ES-I3 (cell line): ENCODE data around the gene CYB5R4.
"Not testable (repeated sequence)": the region's sequence is repeated elsewhere in the genome, so short reads cannot be mapped to it uniquely, and the experiment has no call there.

Experiments used
- H3K36me3 ChIP-seq: 2 replicates; pipeline ENCODE4 v1.6.1; 2013; ENCODE audit warnings: mild to moderate bottlenecking, low read length, control low read depth, moderate library complexity; ENCODE audit not compliant: insufficient read depth
- H3K4me1 ChIP-seq: 2 replicates; pipeline ENCODE4 v1.6.1; 2013; ENCODE audit warnings: mild to moderate bottlenecking, control low read depth, low read length; ENCODE audit not compliant: insufficient read depth
- H3K9ac ChIP-seq: 2 replicates; pipeline ENCODE4 v1.6.1; 2013; ENCODE audit warnings: low read depth, mild to moderate bottlenecking, low read length, moderate library complexity
- H3K9me3 ChIP-seq: 2 replicates; pipeline ENCODE4 v1.6.1; 2013; ENCODE audit warnings: mild to moderate bottlenecking, low read length, moderate library complexity; ENCODE audit not compliant: control insufficient read depth, insufficient read depth

Gene CYB5R4

GRCh38 chr6:83878902-83879644 is 19.6 kb downstream of the CYB5R4 start:
- H3K9ac ChIP-seq = no peak overlapping the region
- 0 out of 2 replicates have a peak, but pooled peaks cover 3% of the 10 kb centered on the region for H3K4me1 ChIP-seq
- no peaks in the 10 kb centered on the region for H3K36me3 ChIP-seq
- H3K9me3 ChIP-seq = no peaks in the 10 kb centered on the region

GRCh38 chr6:83879746-83880145 is 20.3 kb downstream of the CYB5R4 start:
- no peaks in the 10 kb centered on the region for H3K36me3 ChIP-seq
- H3K9ac ChIP-seq = no peak overlapping the region
- H3K4me1 ChIP-seq = 0 out of 2 replicates have a peak, but pooled peaks cover 3% of the 10 kb centered on the region
- H3K9me3 ChIP-seq = no peaks in the 10 kb centered on the region

GRCh38 chr6:83883240-83883639 is 23.8 kb downstream of the CYB5R4 start:
- Histone ChIP-seq H3K36me3 (no peaks in the 10 kb centered on the region), H3K4me1 (no peaks in the 10 kb centered on the region), H3K9ac (no peak overlapping the region), H3K9me3 (no peaks in the 10 kb centered on the region)

- H3K9ac ChIP-seq = no peak overlapping the region
- H3K36me3 ChIP-seq = no peaks in the 10 kb centered on the region
- H3K4me1 ChIP-seq = no peaks in the 10 kb centered on the region
- no peaks in the 10 kb centered on the region for H3K9me3 ChIP-seq
Measured at GRCh38 chr6:83884523-83884922, 25.0 kb downstream of the CYB5R4 start.

GRCh38 chr6:83885984-83886383 is 26.5 kb downstream of the CYB5R4 start:
- H3K9me3 ChIP-seq = no peaks in the 10 kb centered on the region
- no peak overlapping the region for H3K9ac ChIP-seq

GRCh38 chr6:83889621-83890020 is 30.1 kb downstream of the CYB5R4 start:
- peaks cover 5% of the 10 kb centered on the region; the same call in 1 of the 2 replicates for H3K4me1 ChIP-seq
- no peak overlapping the region for H3K9ac ChIP-seq
- H3K36me3 ChIP-seq = no peaks in the 10 kb centered on the region
- H3K9me3 ChIP-seq = no peaks in the 10 kb centered on the region

More at GRCh38 chr6:83885984-83886383, 26.5 kb downstream of the CYB5R4 start:
- H3K4me1 ChIP-seq = no peaks in the 10 kb centered on the region
- no peaks in the 10 kb centered on the region for H3K36me3 ChIP-seq

- H3K36me3 ChIP-seq = no peaks in the 10 kb centered on the region
- H3K9ac ChIP-seq = no peak overlapping the region
- H3K9me3 ChIP-seq = no peaks in the 10 kb centered on the region
Measured at GRCh38 chr6:83890520-83890919, 31.0 kb downstream of the CYB5R4 start.

GRCh38 chr6:83891586-83891985 is 32.1 kb downstream of the CYB5R4 start:
- Histone ChIP-seq H3K36me3 (no peaks in the 10 kb centered on the region), H3K9ac (no peak overlapping the region), H3K9me3 (no peaks in the 10 kb centered on the region), H3K4me1 (peaks cover 5% of the 10 kb centered on the region; the same call in 1 of the 2 replicates)

More at GRCh38 chr6:83890520-83890919, 31.0 kb downstream of the CYB5R4 start:
- peaks cover 5% of the 10 kb centered on the region; the same call in 1 of the 2 replicates for H3K4me1 ChIP-seq

- Histone ChIP-seq H3K4me1 (peaks cover 5% of the 10 kb centered on the region; the same call in 1 of the 2 replicates), H3K36me3 (no peaks in the 10 kb centered on the region), H3K9me3 (no peaks in the 10 kb centered on the region), H3K9ac (no peak overlapping the region)
Measured at GRCh38 chr6:83893024-83893423, 33.5 kb downstream of the CYB5R4 start.

GRCh38 chr6:83897094-83897493 is 37.6 kb downstream of the CYB5R4 start:
- not testable (repeated sequence) for H3K36me3 ChIP-seq, H3K9me3 ChIP-seq, H3K9ac ChIP-seq, H3K4me1 ChIP-seq

- H3K4me1 ChIP-seq = no peaks in the 10 kb centered on the region
- no peaks in the 10 kb centered on the region for H3K9me3 ChIP-seq
- H3K36me3 ChIP-seq = no peaks in the 10 kb centered on the region
- H3K9ac ChIP-seq = no peak overlapping the region
Measured at GRCh38 chr6:83901624-83902023, 42.1 kb downstream of the CYB5R4 start.

GRCh38 chr6:83904395-83904794 is 44.9 kb downstream of the CYB5R4 start:
- no peak overlapping the region for H3K9ac ChIP-seq
- no peaks in the 10 kb centered on the region for H3K4me1 ChIP-seq
- H3K9me3 ChIP-seq = no peaks in the 10 kb centered on the region
- H3K36me3 ChIP-seq = no peaks in the 10 kb centered on the region

GRCh38 chr6:83905648-83906047 is 46.2 kb downstream of the CYB5R4 start:
- H3K4me1 ChIP-seq = no peaks in the 10 kb centered on the region
- H3K9ac ChIP-seq = no peak overlapping the region
- H3K9me3 ChIP-seq = no peaks in the 10 kb centered on the region
- no peaks in the 10 kb centered on the region for H3K36me3 ChIP-seq

- not testable (repeated sequence) for H3K4me1 ChIP-seq, H3K36me3 ChIP-seq, H3K9me3 ChIP-seq, H3K9ac ChIP-seq
Measured at GRCh38 chr6:83907623-83908390, 48.3 kb downstream of the CYB5R4 start.

- H3K36me3 ChIP-seq = no peaks in the 10 kb centered on the region
- H3K9me3 ChIP-seq = no peaks in the 10 kb centered on the region
- no peaks in the 10 kb centered on the region for H3K4me1 ChIP-seq
- no peak overlapping the region for H3K9ac ChIP-seq
Measured at GRCh38 chr6:83908813-83909212, 49.3 kb downstream of the CYB5R4 start.
